ENCODE data around the gene DAB1.

Gene DAB1

GRCh38 chr1:57411262-57411661 is 12.6 kb downstream of the DAB1 start:
- DNase-seq (ENCODE audit: low read depth), result no peak

DNA sequence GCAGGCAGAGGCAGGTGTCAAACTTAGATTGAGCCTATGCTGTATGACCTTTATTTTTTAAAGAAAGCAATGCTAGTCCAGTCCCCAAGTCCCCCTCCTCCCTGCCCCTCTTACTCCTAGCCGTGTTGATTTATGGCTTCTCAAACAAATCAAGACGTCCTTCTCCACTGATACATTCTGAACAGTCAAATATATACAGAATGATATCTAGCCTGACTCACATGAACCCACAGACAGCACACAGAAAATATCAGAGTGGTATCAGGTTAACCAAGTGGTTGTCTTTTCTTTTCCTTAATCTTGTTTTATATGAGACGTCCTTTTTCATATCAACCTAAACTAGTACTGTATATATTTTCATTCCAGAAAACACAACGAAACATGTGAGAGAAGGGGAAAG is 13.4 kb downstream of the DAB1 start:
- no peak for DNase-seq (ENCODE audit: low read depth)

DNA sequence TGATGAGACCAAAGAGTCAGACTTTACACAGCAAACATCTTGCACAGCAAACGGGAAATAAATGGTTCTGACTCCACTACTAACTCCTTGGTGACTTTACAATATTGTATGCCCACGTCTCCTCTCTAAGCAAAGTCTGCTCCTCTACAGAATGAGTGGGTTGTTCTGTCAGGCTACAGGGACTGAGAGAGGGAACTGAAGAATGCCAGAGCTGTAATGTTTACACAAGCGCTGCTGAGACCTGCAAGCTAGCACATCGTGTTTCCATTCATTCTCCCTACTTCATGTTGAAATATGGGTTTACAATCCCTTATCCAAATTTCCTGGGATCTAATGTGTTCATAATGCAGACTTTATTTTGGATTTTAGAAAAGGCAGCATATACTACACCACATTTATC is 15.9 kb downstream of the DAB1 start:
- DNase-seq (ENCODE audit: low read depth), result no peak

DNA sequence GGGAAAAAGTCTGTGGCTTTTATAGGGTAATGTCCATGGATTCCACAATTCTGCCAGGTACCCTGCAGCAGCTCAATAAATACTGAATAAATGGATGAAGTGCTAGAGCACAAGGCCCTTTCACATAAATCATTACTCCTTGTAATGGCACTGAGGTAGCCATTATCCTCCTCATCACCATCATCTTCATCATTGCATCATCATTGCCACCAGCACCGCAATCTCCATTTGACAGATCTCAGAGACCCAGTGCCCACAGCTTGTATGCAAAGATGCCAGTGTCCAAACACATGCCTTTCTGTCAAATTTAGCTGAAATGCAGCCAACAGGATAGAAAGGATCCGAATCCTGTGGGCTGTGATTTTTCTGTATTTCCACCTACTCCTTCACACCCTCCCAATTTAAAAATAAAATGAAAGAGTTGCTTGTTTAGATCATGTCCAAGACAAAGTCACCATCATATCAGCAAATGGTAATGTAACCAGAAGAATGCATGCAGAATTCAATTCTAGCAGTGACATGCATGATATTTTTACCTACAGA is 17.4 kb downstream of the DAB1 start:
- no peak for DNase-seq (ENCODE audit: low read depth)

GRCh38 chr1:57404884-57405283 is 19.0 kb downstream of the DAB1 start:
- DNase-seq (ENCODE audit: low read depth), result no peak

- no peak for DNase-seq (ENCODE audit: low read depth)
These were observed 20.7 kb downstream of the DAB1 start for GRCh38 chr1:57403201-57403600.

DNA sequence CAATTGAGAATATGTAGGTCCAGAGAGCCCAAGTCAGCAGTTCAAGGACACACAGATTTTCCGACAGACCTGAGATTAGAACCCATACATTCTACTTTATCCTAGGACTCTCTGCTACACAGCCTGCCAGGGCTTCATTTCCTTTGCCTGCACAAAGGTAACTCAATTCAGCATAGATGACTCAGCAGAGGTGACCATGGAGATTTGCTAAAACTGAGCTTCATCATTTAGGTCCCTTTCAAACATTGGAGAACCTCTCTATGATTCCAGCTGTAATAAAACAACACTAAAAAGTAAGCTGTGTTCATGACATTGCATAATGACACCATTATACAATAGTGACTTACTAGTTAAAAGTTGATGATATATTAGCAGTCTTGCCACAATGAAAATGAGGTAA is 22.2 kb downstream of the DAB1 start:
- no peak for DNase-seq (ENCODE audit: low read depth)

GRCh38 chr1:57400048-57400447 is 23.8 kb downstream of the DAB1 start:
- DNase-seq (ENCODE audit: low read depth), result no peak

DNA sequence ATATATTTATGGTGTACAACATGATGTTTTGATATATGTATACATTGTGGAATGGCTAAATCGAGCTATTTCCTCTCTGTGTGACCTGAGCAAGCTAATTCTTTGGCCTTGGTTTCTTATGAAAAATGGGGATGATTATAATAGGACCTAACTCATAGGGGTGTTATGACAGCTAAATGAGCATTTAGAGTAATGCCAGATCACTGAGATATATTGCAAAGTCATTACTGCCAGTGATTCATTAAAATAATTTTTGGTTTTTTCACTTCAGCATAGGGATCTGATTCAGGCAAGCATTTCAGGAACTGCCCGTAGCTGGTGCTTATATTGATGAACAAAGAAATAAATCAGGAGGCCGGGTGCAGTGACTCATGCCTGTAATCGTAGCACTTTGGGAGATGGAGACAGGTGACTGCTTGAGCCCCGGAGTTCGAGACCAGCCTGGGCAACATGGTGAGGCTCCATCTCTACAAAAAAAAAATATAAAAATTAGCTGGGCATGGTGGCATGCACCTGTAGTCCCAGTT is 30.7 kb downstream of the DAB1 start:
- no peak for DNase-seq (ENCODE audit: low read depth)

DNA sequence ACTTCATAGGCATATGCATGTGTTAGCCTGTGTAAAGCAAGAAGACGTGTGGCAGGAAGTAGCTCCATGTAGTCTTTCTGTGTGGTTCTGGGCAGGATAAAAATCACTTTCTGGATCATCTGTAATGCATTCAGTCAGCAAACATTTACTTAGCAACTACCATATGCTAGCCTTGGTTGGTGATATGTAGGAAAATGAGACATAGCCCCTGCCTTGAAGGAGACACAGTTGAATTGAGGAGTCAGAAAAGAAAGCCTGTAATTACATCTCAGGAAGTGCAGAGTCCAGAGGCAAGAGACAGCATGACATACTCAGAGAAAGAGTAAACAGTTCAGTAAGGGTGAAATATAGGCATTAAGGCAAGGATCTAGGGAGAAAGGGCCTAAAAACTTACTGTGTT is 38.5 kb downstream of the DAB1 start:
- no peak for DNase-seq (ENCODE audit: low read depth)

DNA sequence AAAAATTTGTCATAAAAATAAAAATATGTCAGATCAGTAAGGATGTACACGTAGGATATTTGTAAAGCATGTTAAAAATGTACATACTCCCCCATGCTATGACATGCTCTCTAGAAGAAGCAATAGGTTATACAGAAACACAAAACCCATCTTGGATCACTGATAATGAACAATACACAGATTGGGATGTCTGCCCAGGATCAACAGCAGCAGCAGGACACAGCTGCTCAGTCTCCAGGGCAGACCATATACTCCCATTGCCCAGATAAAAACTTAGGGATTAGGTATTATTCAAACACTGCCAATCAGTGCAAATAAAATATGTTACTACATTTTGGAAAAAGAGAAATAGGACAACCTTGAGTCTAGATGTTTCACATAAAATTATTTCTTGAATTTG is 39.0 kb downstream of the DAB1 start:
- DNase-seq (ENCODE audit: low read depth), result no peak

DNA sequence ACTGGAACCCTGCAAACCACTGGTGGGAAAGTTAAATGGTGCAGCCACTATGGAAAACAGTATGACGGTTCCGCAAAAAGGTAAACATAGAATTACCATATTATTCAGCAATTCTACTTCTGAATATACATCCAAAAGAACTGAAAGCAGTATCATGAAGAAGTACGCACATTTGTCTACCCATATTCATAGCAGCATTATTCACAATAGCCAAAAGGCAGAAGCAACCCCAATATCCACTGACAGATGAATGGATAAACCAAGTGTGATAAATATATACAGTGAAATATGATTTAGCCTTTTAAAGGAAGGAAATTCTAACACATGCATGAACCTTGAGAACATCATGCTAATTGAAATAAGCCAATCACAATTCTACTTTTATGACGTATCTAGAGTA is 39.6 kb downstream of the DAB1 start:
- DNase-seq (ENCODE audit: low read depth), result no peak

- no peak for DNase-seq (ENCODE audit: low read depth)
These were observed 42.0 kb downstream of the DAB1 start for GRCh38 chr1:57381871-57382270.

- no peak for DNase-seq (ENCODE audit: low read depth)
These were observed 42.4 kb downstream of the DAB1 start for GRCh38 chr1:57381426-57381825.

GRCh38 chr1:57380923-57381322 is 42.9 kb downstream of the DAB1 start:
- no peak for DNase-seq (ENCODE audit: low read depth)

DNA sequence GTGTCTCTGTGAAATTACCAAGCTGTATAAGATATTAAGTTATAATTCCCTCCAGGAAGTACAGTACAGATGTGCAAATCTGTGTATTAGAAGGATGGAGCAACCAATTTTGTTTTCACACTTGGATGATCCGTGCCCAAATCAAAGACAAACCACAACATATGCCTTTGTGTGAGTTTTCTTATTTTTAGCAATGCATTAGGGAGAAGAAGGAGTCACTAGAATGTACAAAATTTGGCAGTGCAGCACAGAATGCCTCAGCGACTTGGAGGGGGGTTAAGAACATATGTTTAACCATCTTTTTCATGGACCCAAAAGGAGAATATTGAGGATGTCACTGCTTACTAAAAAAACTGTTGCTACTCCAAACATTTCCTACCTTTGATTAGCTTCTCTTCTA is 45.3 kb downstream of the DAB1 start:
- DNase-seq (ENCODE audit: low read depth), result no peak

DNA sequence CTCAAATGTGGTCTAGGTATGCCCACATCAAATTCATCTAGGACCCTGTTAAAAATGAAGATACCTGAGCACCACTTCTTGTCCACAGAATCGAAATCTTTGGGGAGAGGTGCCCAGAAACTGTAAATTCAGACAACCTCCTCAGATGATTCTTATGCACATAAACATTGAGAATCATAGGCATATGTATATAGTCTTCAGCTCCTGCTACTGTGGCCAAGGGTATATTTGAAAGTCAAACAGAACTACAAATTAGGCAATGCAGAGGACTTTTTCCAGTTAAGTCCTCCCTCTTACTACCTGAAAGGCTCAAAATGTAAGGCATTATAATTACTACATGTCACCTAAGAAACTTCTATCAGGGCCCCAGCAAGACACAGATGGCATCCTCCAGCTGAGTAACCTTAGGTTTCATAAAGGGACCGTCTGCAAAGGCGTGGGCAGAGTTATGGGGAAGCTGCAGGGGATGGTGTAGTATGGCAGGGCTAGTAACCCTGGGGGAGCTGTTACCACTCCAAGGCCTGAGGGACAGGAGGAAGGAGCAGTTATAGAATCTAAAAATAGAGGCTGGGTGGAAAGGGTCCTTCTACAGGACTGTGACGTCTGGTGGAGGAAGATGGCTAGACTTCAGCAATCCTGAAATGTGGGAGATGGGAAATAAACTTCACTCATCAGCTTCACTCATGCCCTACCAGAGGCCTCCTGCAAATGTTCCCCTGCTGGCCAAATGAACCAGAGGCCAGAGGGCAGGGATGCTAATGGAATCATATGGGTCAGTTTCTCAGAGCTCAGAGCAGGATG is 46.3 kb downstream of the DAB1 start:
- DNase-seq (ENCODE audit: low read depth), result no peak

DNA sequence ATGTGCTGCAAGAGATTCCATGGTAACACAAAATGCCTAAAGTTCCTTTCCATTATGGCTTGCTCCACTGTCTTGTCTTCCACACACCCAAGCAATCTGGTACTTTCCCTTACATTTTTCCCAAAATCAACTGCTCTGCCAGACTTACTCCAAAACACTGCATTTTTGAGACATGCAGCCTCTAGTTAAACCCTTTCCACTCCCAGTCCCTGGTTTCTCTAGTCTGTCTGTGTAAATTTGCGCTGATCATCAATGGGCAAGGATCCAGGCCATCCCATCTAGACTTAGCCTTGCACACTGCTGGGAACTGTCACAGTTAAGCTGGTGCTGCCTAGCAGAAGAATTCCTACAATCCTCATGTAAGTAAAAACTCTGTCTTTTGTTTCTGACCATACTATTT is 47.8 kb downstream of the DAB1 start:
- no peak for DNase-seq (ENCODE audit: low read depth)

DNA sequence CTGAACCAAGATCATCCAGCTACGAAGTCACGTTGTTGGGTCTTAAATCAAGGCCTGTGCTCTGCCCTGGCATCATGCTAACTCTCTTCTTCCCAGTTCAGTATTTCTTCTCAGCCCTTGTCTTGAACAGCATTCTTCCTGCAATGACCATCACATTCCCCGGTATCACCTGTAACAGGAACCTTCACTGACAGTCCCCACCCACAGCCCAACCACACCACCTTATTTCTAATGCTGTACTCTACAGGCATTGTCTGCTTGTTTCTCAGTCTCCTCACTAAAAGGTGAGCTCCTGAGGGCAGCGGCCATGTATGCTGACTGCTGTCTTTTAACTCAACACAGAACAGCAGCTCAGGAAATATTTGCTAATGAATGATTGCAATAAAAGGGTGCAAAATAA is 54.0 kb downstream of the DAB1 start:
- DNase-seq (ENCODE audit: low read depth), result no peak

DNA sequence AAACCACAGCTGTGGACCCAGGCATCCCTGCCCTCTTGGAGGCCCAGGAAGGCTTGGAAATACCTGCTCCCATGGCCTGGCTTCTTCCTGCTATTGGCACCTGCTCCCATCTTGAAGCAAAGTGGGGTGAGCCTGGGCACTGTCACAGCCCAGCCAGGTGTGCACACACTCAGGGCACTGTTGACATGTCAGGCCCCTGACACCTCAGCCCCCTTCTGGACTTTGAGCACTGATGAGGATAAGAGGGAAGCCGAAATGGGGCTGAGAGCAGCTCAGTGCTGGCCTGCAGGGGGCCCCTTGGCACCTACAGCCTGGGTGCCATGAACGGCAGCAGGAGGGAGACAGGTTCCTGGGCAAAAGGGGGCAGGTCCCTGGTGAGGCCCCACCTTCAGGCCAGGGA is 55.9 kb downstream of the DAB1 start:
- no peak for DNase-seq (ENCODE audit: low read depth)

GRCh38 chr1:57363643-57364042 is 60.2 kb downstream of the DAB1 start:
- no peak for DNase-seq (ENCODE audit: low read depth)

- no peak for DNase-seq (ENCODE audit: low read depth)
These were observed 60.7 kb downstream of the DAB1 start for GRCh38 chr1:57363165-57363564.

DNA sequence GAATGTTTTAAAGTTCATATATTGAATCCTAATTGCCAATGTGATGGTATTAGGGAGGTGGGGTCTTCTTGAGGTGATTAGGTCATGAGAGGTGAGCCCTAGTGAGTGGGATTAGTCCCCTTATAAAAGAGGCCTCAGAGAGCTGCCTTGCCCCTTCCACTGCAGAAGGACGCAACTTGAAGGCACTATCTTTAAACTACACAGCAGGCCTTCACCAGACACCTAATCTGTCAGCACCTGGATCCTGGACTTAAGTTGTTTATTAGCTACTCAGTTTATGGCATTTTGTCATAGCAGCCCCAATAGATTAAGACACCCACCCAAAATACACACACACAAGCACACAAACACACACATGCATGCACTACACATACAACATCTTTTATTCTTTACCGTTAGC is 61.4 kb downstream of the DAB1 start:
- DNase-seq (ENCODE audit: low read depth), result no peak

GRCh38 chr1:57361516-57361915 is 62.3 kb downstream of the DAB1 start:
- DNase-seq (ENCODE audit: low read depth), result no peak
